Measurements from ENCODE around the gene AKAP9. TPM values are rescaled to one million over a fixed set of nuclear protein-coding genes. Genes with fewer than 3 reads are reported as not detected.

The AKAP9 gene
- total and polyA plus RNA-seq, 2 donors (not counting 3 experiments of a cell fraction or from before 2014, with no cell fraction given): 9.5 to 51.6 TPM

DNA sequence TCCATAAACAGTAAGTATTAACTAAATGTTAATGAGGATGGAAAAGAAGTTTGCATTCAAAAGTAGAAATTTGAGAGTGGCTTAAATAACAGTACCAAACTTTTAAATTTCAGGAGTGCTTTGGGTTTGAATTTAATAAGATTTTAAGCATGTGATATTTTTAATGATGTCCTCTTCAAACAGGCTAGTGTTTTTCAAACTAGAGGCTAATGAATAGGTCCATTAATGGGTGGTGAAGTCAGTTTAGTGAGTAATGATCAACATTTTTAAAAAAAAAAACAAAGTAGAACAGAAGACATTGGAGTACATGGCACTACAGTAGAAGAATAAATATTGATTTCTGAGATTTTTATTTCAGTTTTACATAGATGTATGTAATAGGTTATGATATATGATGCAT, 72.9 kb downstream of the AKAP9 start:
- BruUV-seq (replicated peaks): no TSS peak
- Histone ChIP-seq H3K36me3 (ENCODE audit: control insufficient read depth in 2 of 2, extremely low read depth in 1 of 2, insufficient read depth in 2 of 2, low read length in 2 of 2) (peaks cover 0 to 3% of the 10 kb centered on the region in 2 experiments), H3K79me2 (ENCODE audit: control insufficient read depth, insufficient read depth, low read length) (no peaks in the 10 kb centered on the region), H3K27ac (ENCODE audit: insufficient read depth, low read depth, low read length) (no peak overlapping the region), H3K4me3 (replicated peaks in 1 of 3; ENCODE audit: insufficient read depth in 1 of 3, low read depth in 1 of 3, low read length in 3 of 3) (no peak overlapping the region), H3K9me3 (replicated peaks; ENCODE audit: control insufficient read depth, insufficient read depth, low read length) (no peaks in the 10 kb centered on the region), H3K27me3 (ENCODE audit: control insufficient read depth in 2 of 2, insufficient read depth in 2 of 2, low read length in 2 of 2) (no peaks in the 10 kb centered on the region), H3K4me2 (ENCODE audit: insufficient read depth, low read length) (no peak overlapping the region), H3K4me1 (ENCODE audit: control insufficient read depth, extremely low read depth, insufficient read depth, low read length) (no peaks in the 10 kb centered on the region), H2AFZ (ENCODE audit: low read depth, low read length) (no peak overlapping the region), H3K9me1 (replicated peaks; ENCODE audit: control insufficient read depth, extremely low read depth, insufficient read depth, low read length) (no peaks in the 10 kb centered on the region), H4K20me1 (replicated peaks; ENCODE audit: control insufficient read depth, extremely low read depth, insufficient read depth, low read length) (no peaks in the 10 kb centered on the region), H3K9ac (replicated peaks; ENCODE audit: extremely low read depth, insufficient read depth, low read length) (no peak overlapping the region)
- dilution Hi-C loops (cut with MboI; ENCODE audit: extremely low pct_ligation_motif_present, low sequenced_read_pairs): no loop called here
- no peak for TF ChIP-seq JUN (IDR thresholded peaks at IDR 0.05; ENCODE audit: borderline replicate concordance, insufficient read depth, insufficient read length, low read depth)
- no peak for TF ChIP-seq FOS (IDR thresholded peaks at IDR 0.05; ENCODE audit: borderline replicate concordance, insufficient read depth, low read length)
- no peak for TF ChIP-seq MYC (IDR thresholded peaks at IDR 0.05; ENCODE audit: low read depth, low read length)
- no peak for TF ChIP-seq POLR2AphosphoS5 (IDR thresholded peaks at IDR 0.05; ENCODE audit: insufficient read depth, low read depth, low read length)
- TF ChIP-seq, protein P1, sequence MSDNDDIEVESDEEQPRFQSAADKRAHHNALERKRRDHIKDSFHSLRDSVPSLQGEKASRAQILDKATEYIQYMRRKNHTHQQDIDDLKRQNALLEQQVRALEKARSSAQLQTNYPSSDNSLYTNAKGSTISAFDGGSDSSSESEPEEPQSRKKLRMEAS (IDR thresholded peaks at IDR 0.05; ENCODE audit: insufficient read depth, insufficient read length): no peak
- no peak for TF ChIP-seq POLR2A (IDR thresholded peaks at IDR 0.05; ENCODE audit: low read depth, low read length)
- TF ChIP-seq GATA2 (IDR thresholded peaks at IDR 0.05; ENCODE audit: insufficient read depth, insufficient read length, low read depth, low read length): no peak
- FAIRE-seq (no peak), DNase-seq (ENCODE audit: low read depth, low spot score) (no peak)
- intact Hi-C loops (cut with micrococcal nuclease): no loop called here
- POLR2A ChIA-PET: no interaction called here
- CTCF ChIA-PET: no interaction called here

DNA sequence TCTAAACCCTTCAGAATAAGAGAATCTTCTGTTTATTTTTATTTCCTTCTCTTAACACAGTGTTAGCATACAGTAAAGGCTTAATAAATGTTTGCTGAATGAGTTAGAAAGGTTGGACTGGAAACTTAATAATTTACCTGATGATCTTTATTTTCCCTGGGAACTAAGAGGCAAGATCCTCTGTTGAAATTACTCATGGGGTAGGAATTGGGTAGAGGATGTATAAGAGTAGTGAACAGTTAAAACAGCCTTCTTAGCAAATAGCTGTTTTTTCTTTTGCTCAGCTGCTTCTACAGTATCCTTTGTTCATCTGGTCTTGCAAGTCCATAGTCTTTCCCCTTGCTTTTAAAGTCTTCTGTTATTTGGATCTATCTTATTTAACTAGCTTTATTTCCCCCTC, 80.0 kb downstream of the AKAP9 start:
- Histone ChIP-seq H3K4me2 (ENCODE audit: insufficient read depth, low read length) (no peak overlapping the region), H3K27ac (ENCODE audit: insufficient read depth, low read depth, low read length) (no peak overlapping the region), H3K9ac (replicated peaks; ENCODE audit: extremely low read depth, insufficient read depth, low read length) (no peak overlapping the region), H3K4me3 (replicated peaks in 1 of 3; ENCODE audit: insufficient read depth in 1 of 3, low read depth in 1 of 3, low read length in 3 of 3) (no peak overlapping the region), H3K27me3 (ENCODE audit: control insufficient read depth in 2 of 2, insufficient read depth in 2 of 2, low read length in 2 of 2) (no peaks in the 10 kb centered on the region), H3K9me1 (replicated peaks; ENCODE audit: control insufficient read depth, extremely low read depth, insufficient read depth, low read length) (no peaks in the 10 kb centered on the region), H3K36me3 (ENCODE audit: control insufficient read depth in 2 of 2, extremely low read depth in 1 of 2, insufficient read depth in 2 of 2, low read length in 2 of 2) (no peaks in the 10 kb centered on the region), H3K9me3 (replicated peaks; ENCODE audit: control insufficient read depth, insufficient read depth, low read length) (no peaks in the 10 kb centered on the region), H2AFZ (ENCODE audit: low read depth, low read length) (no peak overlapping the region), H3K4me1 (ENCODE audit: control insufficient read depth, extremely low read depth, insufficient read depth, low read length) (peaks cover 7% of the 10 kb centered on the region), H3K79me2 (ENCODE audit: control insufficient read depth, insufficient read depth, low read length) (no peaks in the 10 kb centered on the region), H4K20me1 (replicated peaks; ENCODE audit: control insufficient read depth, extremely low read depth, insufficient read depth, low read length) (no peaks in the 10 kb centered on the region)
- TF ChIP-seq GATA2 (IDR thresholded peaks at IDR 0.05; ENCODE audit: insufficient read depth, insufficient read length, low read depth, low read length): no peak
- TF ChIP-seq POLR2AphosphoS5 (IDR thresholded peaks at IDR 0.05; ENCODE audit: insufficient read depth, low read depth, low read length): no peak
- TF ChIP-seq EZH2 (IDR thresholded peaks at IDR 0.05; ENCODE audit: borderline replicate concordance, low read depth, low read length, severe bottlenecking): no peak
- TF ChIP-seq, protein P1 (IDR thresholded peaks at IDR 0.05; ENCODE audit: insufficient read depth, insufficient read length): no peak
- no peak for TF ChIP-seq FOS (IDR thresholded peaks at IDR 0.05; ENCODE audit: borderline replicate concordance, insufficient read depth, low read length)
- no peak for TF ChIP-seq POLR2A (IDR thresholded peaks at IDR 0.05; ENCODE audit: low read depth, low read length)
- TF ChIP-seq, protein P2, sequence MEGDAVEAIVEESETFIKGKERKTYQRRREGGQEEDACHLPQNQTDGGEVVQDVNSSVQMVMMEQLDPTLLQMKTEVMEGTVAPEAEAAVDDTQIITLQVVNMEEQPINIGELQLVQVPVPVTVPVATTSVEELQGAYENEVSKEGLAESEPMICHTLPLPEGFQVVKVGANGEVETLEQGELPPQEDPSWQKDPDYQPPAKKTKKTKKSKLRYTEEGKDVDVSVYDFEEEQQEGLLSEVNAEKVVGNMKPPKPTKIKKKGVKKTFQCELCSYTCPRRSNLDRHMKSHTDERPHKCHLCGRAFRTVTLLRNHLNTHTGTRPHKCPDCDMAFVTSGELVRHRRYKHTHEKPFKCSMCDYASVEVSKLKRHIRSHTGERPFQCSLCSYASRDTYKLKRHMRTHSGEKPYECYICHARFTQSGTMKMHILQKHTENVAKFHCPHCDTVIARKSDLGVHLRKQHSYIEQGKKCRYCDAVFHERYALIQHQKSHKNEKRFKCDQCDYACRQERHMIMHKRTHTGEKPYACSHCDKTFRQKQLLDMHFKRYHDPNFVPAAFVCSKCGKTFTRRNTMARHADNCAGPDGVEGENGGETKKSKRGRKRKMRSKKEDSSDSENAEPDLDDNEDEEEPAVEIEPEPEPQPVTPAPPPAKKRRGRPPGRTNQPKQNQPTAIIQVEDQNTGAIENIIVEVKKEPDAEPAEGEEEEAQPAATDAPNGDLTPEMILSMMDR (IDR thresholded peaks at IDR 0.05; ENCODE audit: extremely low read depth in 1 of 2, insufficient read depth in 1 of 2, low read depth in 1 of 2, low read length in 2 of 2): no peak
- TF ChIP-seq JUN (IDR thresholded peaks at IDR 0.05; ENCODE audit: borderline replicate concordance, insufficient read depth, insufficient read length, low read depth): no peak
- no peak for TF ChIP-seq MYC (IDR thresholded peaks at IDR 0.05; ENCODE audit: low read depth, low read length)
- POLR2A ChIA-PET: no interaction called here
- no TSS peak for BruUV-seq (replicated peaks)
- no peak for DNase-seq (ENCODE audit: low read depth, low spot score)
- dilution Hi-C loops (cut with MboI; ENCODE audit: extremely low pct_ligation_motif_present, low sequenced_read_pairs) (no loop called here), intact Hi-C loops (cut with micrococcal nuclease) (no loop called here)
- CTCF ChIA-PET: interaction anchor here (1.9 kb wide), 1 partner anchor 8 kb away, joined by 4 read pairs; no protein-coding TSS in a partner anchor
- no peak for FAIRE-seq

Measured in endothelial cell of umbilical vein (primary cell).